HG03280 (cell line): ENCODE results near the gene CCN5.
"Not testable (repeated sequence)": the region's sequence is repeated elsewhere in the genome, so short reads cannot be mapped to it uniquely, and the experiment has no call there.

Source experiments
- ATAC-seq: cut with Tn5 transposase; IDR thresholded peaks from one replicate; pipeline ENCODE4 v1.9.1; 2021; ENCODE audit warnings: mild to moderate bottlenecking, moderate library complexity; ENCODE audit not compliant: unreplicated experiment

Gene CCN5

GRCh38 chr20:44756011-44756688, 41.0 kb downstream of the CCN5 start:
- no peak for ATAC-seq

- no peak for ATAC-seq
Observed at GRCh38 chr20:44756956-44757355, 41.8 kb downstream of the CCN5 start.

DNA sequence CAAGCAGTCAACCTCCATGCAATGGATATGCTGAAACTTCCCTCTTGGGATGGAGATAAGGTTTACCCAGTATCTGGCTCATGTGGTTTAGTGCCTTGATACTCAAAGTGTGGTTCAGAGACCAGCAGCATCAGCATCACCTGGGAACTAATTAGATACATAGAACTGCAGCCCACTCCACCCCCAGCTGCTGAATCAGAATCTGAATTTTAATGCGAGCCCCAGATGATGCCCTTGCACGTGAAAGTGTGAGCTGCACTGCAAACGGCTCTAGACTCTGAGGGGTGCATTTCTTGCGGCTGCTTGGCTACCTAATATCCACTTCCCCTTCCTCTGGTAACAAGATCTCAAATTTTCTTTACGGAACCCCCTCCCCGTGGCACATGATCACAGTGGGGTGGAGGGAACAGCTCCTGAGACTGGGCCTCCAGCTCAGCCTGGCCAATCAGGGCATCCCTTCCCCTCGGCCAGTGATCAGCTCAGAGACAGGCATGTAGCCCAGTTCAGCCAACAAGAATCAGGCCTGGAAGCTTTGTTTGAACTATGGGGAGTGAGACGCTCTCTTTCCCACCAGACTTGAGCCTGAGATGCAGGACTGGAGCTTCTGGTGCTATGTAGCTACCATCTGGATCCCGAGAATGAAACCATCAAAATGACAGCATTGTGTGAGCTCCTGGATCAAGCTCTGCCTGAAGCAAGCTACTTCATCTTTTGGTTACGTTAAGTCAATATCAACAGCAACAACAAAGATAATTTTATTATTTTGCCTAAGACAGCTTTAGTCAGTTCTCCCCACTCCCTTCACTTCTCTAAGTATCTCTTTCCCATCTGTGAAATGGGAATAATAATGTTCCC, 43.3 kb downstream of the CCN5 start:
- no peak for ATAC-seq

GRCh38 chr20:44759595-44759994, 44.4 kb downstream of the CCN5 start:
- no peak for ATAC-seq

- no peak for ATAC-seq
Observed at GRCh38 chr20:44761423-44761822, 46.3 kb downstream of the CCN5 start.

- no peak for ATAC-seq
Observed at GRCh38 chr20:44762466-44763140, 47.4 kb downstream of the CCN5 start.

DNA sequence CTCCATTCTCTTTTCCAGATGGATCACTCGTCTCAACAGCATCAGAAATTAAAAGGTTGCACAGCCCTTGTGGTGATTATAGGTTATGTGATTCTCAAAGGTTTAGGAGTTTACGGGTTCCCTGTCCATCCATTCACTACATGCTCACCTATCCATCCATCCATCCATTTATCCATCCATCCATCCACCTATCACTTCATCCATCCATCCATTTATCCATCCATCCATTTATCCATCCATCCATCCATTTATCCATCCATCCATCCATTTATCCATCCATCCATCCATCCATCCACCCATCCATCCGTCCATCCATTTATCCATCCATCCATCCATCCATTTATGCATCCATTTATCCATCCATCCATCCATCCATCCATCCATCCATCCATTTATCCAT, 48.6 kb downstream of the CCN5 start:
- not testable (repeated sequence) for ATAC-seq

- no peak for ATAC-seq
Observed at GRCh38 chr20:44765091-44765490, 49.9 kb downstream of the CCN5 start.

DNA sequence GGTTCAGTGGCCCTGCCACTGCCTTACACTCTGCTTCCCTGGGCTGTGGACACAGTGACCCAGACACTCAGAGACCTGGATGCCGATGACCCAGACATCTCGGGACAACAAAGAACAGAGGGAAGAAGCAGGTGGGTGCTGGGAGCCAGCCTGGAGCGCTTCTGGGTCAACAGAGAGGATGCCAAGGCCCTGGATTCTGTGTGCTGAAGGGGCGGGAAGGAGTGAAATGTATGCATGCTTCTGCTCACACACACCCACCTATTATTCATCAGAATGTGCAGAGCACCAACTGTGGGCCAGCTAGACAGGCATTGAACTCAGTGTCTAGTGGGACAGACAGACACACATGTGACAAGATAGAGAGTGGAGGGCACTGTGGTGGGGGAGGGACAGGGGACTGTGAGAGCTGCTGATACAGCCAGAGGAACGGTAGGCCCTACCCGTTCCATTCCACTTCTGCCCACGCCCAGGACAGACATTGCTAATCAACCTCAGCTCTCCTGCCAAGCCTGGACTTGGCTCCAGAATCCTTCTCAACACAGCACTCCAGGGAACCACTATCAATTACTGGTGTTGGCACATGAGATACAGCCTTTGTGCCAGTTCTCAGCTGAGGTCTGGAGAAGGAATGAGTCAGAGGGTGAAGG, 50.7 kb downstream of the CCN5 start:
- ATAC-seq, result no peak

DNA sequence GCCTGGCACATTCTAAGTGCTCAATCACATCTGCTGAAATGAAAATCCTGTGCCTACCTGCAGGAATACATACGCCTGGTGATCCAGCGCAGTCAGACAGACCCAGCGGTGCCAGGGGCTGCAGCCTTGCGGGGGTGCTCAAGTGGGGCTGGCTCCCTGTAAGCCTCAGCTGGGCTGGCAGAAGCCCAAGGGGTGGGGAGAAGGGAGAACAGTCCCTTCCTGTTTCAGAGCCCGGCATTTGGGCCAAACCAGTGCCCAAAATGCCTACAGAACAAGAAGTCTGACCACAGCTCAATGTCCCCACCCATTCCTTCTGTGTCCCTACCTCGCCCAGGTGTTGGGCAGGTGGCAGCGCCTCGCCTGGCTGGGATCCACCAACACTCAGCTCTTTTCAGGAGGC, 53.1 kb downstream of the CCN5 start:
- no peak for ATAC-seq

DNA sequence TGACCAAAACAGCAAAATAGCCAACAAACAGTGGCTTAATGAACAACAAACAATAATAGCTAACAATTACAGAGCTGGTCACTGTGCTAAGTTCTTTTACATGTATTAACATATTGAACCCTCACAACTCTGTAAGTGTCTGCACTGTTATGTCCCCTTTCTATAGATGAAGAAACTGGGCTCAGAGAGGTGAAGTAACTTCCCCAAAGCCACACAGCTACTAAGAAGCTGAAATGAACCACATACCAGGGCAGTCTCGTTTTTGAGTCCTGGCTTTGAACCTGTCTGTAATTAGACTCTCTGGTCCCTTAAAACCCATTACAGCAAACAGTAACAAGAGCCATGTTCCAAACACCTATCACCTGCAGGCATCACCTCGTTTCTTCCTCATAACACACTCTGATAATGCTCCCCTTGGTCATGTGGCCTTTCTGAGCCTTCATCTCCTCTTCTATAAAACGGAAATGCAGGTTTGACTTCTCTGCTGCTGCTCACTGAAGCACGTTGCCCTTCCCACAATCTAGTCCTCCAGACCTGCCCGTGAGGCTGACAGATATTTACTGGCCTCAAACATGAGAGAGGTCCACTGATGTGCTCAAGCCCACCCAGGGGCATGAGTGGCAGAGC, 53.8 kb downstream of the CCN5 start:
- no peak for ATAC-seq

DNA sequence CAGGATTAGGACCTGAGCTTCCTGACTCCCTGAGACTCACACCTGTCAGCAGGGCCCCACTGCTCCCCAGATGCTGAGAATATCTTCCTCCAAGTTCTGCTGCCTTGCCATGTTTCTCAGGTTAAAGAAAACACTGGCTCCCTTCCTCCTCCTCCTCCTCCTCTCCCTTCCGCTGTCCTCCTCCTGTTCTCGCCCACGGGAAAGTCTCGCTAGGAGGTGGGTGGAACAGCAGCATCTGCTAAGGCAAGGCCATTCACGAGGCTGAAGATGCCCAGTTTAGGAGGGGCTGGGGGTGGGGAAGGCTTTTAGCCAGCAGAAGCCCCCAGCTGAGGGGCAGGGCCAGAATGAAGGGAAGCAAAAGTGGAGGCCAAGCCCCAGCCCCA, 54.3 kb downstream of the CCN5 start:
- no peak for ATAC-seq

- no peak for ATAC-seq
Observed at GRCh38 chr20:44770484-44771171, 55.5 kb downstream of the CCN5 start.

DNA sequence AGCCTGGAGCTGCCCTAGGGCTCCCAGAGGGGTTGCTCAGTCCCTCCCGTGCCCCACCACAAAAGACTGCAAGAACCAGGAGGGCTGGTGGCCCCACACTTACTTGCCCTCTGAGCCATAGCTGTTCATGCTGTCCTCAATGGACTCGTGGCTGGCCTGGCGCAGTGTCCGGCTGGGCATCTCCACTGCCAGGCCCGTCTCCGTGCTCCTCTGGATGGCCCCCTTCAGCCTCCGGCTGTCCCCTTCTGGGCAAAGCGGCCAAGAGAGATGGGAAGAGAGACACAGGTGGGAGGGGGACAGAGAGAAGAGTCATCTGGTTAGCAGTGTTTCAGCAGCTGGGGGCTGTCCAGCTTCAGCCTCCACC, 56.0 kb downstream of the CCN5 start:
- no peak for ATAC-seq

DNA sequence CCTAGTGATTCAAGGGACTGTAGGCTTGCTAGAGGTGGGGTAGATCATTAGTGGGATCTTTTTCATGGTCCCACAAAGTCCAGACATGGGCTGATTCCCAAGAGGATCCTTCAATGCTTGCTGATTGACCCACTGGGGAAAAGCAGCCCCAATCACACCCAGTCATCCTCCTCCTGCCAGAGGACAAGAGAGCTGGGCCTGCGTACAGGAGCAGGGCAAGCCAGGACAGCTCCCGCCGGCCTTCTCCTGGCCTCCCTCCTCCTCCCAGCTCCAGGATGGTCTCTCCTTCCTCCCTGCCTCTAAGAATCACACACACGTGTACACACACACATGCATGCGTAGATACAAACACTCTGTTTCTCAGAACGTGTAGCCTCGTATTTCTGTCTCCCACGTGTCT, 57.5 kb downstream of the CCN5 start:
- no peak for ATAC-seq

GRCh38 chr20:44773070-44773829, 58.1 kb downstream of the CCN5 start:
- no peak for ATAC-seq

DNA sequence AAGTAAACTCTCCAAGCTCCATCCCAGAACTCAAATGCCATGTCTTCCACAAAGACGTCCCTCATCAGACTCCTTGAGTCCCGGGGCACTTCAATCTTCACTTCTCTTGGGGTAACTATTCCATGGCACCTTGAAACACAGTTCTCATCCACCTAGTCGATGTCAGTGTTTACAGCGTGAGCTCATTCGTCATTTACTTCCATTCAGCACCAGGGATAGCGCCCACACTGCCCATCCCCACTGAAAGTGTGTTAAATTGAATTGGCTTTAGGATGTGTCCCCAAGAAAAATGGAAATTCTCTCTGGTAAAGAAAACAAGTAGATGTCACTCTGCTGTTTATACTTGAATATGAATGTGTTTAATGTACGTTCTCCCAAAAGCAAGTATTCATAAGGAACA, 61.8 kb downstream of the CCN5 start:
- no peak for ATAC-seq
